Neutrophil (primary cell): ENCODE results near the gene PLEKHG2.
A peak's percentile ranks its signal among the peaks of the same experiment; 100 is the strongest.

Experiments used
- H3K27ac ChIP-seq: fragments of 200-600 bp; sonication (generic); 2 replicates; pipeline ENCODE4 v1.5.1; 2016; ENCODE audit warnings: mild to moderate bottlenecking, moderate library complexity
- H3K27me3 ChIP-seq: fragments of 200-600 bp; sonication (generic); 2 replicates; pipeline ENCODE4 v1.6.0; 2016; ENCODE audit warnings: mild to moderate bottlenecking
- H3K36me3 ChIP-seq: fragments of 200-600 bp; sonication (generic); 2 replicates; pipeline ENCODE4 v1.5.1; 2017
- H3K4me1 ChIP-seq, 2 experiments: fragments of 200-600 bp in 1 of 2; sonication (generic) in 1 of 2; 1 replicate in 1 of 2; 2 replicates in 1 of 2; pipeline versions ENCODE4 v1.5.1 to v1.6.1; 2013 to 2016; ENCODE audit warnings: low read depth in 1 of 2, low read length in 1 of 2, mild to moderate bottlenecking in 1 of 2, moderate library complexity in 1 of 2; ENCODE audit not compliant: control insufficient read depth in 1 of 2, insufficient read depth in 1 of 2
- H3K4me3 ChIP-seq, 2 experiments: fragments of 200-600 bp in 1 of 2; sonication (generic) in 1 of 2; 1 replicate in 1 of 2; 2 replicates in 1 of 2; pipeline ENCODE4 v1.5.1; 2013 to 2016; ENCODE audit warnings: low read depth in 1 of 2, low read length in 1 of 2, mild to moderate bottlenecking in 1 of 2, moderate library complexity in 1 of 2
- H3K9me3 ChIP-seq: fragments of 200-600 bp; sonication (generic); 2 replicates; pipeline ENCODE4 v1.5.1; 2016
- TF ChIP-seq, protein P1 (sequence below): fragments of 200-600 bp; sonication (generic); IDR thresholded peaks from 2 replicates; pipeline ENCODE4 v1.5.1; 2016; ENCODE audit warnings: antibody characterized with exemption

PLEKHG2 gene

GRCh38 chr19:39407660-39408391 lies 4.6 kb upstream of the PLEKHG2 start:
- peaks cover 48 to 61% of the 10 kb centered on the region in 2 experiments for H3K4me1 ChIP-seq
- peak overlapping the region; percentile 100 for H3K27ac ChIP-seq
- H3K4me3 ChIP-seq = peak overlapping the region; percentile 98 to 100
- H3K9me3 ChIP-seq = no peaks in the 10 kb centered on the region
- peaks cover 6% of the 10 kb centered on the region for H3K27me3 ChIP-seq
- H3K36me3 ChIP-seq = peaks cover 25% of the 10 kb centered on the region
- TF ChIP-seq, protein P1, sequence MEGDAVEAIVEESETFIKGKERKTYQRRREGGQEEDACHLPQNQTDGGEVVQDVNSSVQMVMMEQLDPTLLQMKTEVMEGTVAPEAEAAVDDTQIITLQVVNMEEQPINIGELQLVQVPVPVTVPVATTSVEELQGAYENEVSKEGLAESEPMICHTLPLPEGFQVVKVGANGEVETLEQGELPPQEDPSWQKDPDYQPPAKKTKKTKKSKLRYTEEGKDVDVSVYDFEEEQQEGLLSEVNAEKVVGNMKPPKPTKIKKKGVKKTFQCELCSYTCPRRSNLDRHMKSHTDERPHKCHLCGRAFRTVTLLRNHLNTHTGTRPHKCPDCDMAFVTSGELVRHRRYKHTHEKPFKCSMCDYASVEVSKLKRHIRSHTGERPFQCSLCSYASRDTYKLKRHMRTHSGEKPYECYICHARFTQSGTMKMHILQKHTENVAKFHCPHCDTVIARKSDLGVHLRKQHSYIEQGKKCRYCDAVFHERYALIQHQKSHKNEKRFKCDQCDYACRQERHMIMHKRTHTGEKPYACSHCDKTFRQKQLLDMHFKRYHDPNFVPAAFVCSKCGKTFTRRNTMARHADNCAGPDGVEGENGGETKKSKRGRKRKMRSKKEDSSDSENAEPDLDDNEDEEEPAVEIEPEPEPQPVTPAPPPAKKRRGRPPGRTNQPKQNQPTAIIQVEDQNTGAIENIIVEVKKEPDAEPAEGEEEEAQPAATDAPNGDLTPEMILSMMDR = no peak

DNA sequence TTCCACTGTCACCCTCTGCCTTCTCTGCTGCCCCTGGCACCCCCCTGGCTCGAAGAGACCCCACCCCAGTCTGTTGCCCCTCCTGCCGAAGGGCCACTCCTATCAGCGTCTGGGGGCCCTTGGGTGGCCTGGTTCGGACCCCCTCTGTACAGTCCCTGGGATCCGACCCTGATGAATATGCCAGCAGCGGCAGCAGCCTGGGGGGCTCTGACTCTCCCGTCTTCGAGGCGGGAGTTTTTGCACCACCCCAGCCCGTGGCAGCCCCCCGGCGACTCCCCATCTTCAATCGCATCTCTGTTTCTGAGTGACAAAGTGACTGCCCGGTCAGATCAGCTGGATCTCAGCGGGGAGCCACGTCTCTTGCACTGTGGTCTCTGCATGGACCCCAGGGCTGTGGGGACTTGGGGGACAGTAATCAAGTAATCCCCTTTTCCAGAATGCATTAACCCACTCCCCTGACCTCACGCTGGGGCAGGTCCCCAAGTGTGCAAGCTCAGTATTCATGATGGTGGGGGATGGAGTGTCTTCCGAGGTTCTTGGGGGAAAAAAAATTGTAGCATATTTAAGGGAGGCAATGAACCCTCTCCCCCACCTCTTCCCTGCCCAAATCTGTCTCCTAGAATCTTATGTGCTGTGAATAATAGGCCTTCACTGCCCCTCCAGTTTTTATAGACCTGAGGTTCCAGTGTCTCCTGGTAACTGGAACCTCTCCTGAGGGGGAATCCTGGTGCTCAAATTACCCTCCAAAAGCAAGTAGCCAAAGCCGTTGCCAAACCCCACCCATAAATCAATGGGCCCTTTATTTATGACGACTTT lies 3.9 kb upstream of the PLEKHG2 start:
- H3K4me3 ChIP-seq = peak overlapping the region; percentile 98 to 100
- peaks cover 25% of the 10 kb centered on the region for H3K36me3 ChIP-seq
- H3K4me1 ChIP-seq = peaks cover 55 to 64% of the 10 kb centered on the region in 2 experiments
- TF ChIP-seq, protein P1 = no peak
- peak overlapping the region; percentile 100 for H3K27ac ChIP-seq
- peaks cover 14% of the 10 kb centered on the region for H3K27me3 ChIP-seq
- H3K9me3 ChIP-seq = no peaks in the 10 kb centered on the region

GRCh38 chr19:39409208-39410016 lies 3.1 kb upstream of the PLEKHG2 start:
- peaks cover 49 to 59% of the 10 kb centered on the region in 2 experiments for H3K4me1 ChIP-seq
- peak overlapping the region; percentile 98 to 100 for H3K4me3 ChIP-seq
- no peaks in the 10 kb centered on the region for H3K9me3 ChIP-seq
- H3K36me3 ChIP-seq = peaks cover 25% of the 10 kb centered on the region
- H3K27ac ChIP-seq = peak overlapping the region; percentile 100
- peaks cover 22% of the 10 kb centered on the region for H3K27me3 ChIP-seq
- TF ChIP-seq, protein P1 = no peak

GRCh38 chr19:39410017-39410830 lies 2.2 kb upstream of the PLEKHG2 start:
- peaks cover 41 to 51% of the 10 kb centered on the region in 2 experiments for H3K4me1 ChIP-seq
- H3K4me3 ChIP-seq = peak overlapping the region; percentile 98 to 100
- H3K36me3 ChIP-seq = peaks cover 25% of the 10 kb centered on the region
- H3K27me3 ChIP-seq = peaks cover 30% of the 10 kb centered on the region
- H3K27ac ChIP-seq = peak overlapping the region; percentile 100
- TF ChIP-seq, protein P1 = no peak
- H3K9me3 ChIP-seq = no peaks in the 10 kb centered on the region

DNA sequence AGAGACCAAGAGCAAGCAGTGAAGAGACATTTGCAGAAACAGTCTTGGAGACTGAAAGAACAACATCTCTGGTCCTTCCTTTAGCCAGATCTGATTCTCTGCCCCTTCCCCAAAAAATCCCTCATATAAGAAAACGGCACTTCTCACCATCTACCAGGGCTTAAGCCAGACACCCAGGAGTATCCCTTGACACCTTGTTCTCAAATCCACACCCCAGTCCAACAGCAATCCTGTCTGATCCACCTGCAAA lies 1.7 kb upstream of the PLEKHG2 start:
- H3K9me3 ChIP-seq = no peaks in the 10 kb centered on the region
- H3K4me1 ChIP-seq = peaks cover 36 to 46% of the 10 kb centered on the region in 2 experiments
- peaks cover 25% of the 10 kb centered on the region for H3K36me3 ChIP-seq
- peak overlapping the region; percentile 98 to 100 for H3K4me3 ChIP-seq
- TF ChIP-seq, protein P1 = no peak
- peak overlapping the region; percentile 100 for H3K27ac ChIP-seq
- peaks cover 31% of the 10 kb centered on the region for H3K27me3 ChIP-seq
